Activated naive CD8-positive, alpha-beta T cell (primary cell): ENCODE measurements around the gene VGLL3.

Experiments used
- H3K27ac Mint-ChIP-seq: one replicate; pipeline ENCODE4 v1.8.0; 2021; ENCODE audit warnings: mixed read lengths
- H3K27me3 Mint-ChIP-seq: one replicate; pipeline ENCODE4 v1.8.0; 2021; ENCODE audit warnings: mixed read lengths
- H3K36me3 Mint-ChIP-seq: one replicate; pipeline ENCODE4 v1.8.0; 2021; ENCODE audit warnings: mixed read lengths
- H3K4me1 Mint-ChIP-seq: one replicate; pipeline ENCODE4 v1.8.0; 2021; ENCODE audit warnings: low read depth, mixed read lengths
- H3K4me3 Mint-ChIP-seq: one replicate; pipeline ENCODE4 v1.8.0; 2021; ENCODE audit warnings: mild to moderate bottlenecking, mixed read lengths
- H3K9me3 Mint-ChIP-seq: one replicate; pipeline ENCODE4 v1.8.0; 2021; ENCODE audit warnings: low read depth, mixed read lengths

The VGLL3 gene

DNA sequence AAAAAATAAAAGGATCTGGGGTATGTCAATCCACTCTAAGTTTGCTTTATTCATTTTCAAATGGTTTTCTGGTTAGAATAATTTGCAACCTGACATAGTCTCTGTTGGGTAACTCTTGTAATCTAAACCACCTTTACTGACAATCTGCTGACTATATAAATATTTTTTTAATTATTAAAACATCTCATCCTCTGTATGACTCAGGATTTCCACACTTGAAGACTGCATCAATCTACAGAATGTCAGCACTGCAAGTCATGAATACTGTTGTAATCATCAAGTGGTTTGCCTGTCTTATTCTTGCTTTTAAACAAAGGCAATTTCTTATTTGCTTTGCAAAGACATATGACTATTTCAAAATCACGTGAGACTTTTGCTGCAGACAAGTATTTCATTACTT is 42.1 kb downstream of the VGLL3 start:
- H3K27me3 Mint-ChIP-seq, result no peaks in the 10 kb centered on the region
- H3K4me3 Mint-ChIP-seq, result no peak overlapping the region
- no peak overlapping the region for H3K27ac Mint-ChIP-seq
- H3K36me3 Mint-ChIP-seq, result no peaks in the 10 kb centered on the region
- H3K4me1 Mint-ChIP-seq, result no peaks in the 10 kb centered on the region
- H3K9me3 Mint-ChIP-seq, result no peaks in the 10 kb centered on the region

DNA sequence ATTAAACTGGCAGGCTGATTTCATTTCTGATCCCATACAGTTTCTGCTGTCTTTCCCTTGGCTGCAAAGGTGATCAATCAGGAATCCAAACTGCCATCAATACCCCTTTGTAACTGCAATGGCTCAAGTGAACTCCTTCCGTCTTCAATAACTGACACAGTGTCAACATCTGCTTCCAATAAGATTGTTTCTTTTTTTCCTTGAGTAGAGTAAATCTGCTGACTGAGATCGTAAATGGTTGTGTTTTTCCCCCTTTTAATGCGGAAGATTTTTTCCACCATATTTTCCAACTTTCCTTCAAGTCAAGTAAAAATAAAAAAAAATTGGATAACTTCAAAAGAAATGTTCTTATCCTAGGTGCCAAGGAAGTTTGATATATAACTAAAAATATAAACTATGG is 48.7 kb downstream of the VGLL3 start:
- Mint-ChIP-seq H3K4me1 (no peaks in the 10 kb centered on the region), H3K9me3 (no peaks in the 10 kb centered on the region), H3K27ac (no peak overlapping the region), H3K27me3 (no peaks in the 10 kb centered on the region), H3K4me3 (no peak overlapping the region), H3K36me3 (no peaks in the 10 kb centered on the region)

DNA sequence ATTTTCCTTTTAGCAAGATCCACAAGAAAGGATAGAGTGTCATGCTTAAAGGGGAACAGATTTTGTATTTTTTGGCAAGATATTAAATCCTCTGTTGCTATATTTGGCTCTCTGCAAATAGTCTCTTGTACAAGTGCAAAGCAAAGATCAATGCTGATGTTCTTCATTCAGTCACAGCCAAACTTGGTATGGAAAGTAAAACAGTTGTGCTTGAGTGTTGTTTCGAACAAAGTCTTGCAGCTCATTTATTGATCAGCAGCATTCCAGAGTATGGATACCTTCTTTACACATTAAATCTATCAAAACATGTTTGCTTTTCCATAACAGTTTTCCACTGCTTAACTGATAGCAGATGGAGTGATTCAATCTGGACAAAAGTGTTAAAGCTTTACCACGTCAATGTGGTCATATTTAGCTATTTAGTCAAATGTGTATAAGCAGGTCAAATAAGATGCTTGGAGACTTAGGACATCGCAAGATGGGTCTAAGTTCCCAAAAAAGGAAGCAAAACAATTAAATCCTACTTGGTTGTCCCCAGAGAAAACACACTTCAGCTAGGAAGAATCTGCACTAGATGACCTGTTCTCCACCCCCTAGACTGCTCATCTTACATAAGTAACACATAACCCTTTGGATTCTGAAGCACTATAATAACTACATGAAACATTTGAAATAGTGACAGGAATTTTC is 52.4 kb downstream of the VGLL3 start:
- H3K27me3 Mint-ChIP-seq, result no peaks in the 10 kb centered on the region
- H3K36me3 Mint-ChIP-seq, result no peaks in the 10 kb centered on the region
- H3K9me3 Mint-ChIP-seq, result no peaks in the 10 kb centered on the region
- no peak overlapping the region for H3K27ac Mint-ChIP-seq
- H3K4me3 Mint-ChIP-seq, result no peak overlapping the region
- H3K4me1 Mint-ChIP-seq, result no peaks in the 10 kb centered on the region

DNA sequence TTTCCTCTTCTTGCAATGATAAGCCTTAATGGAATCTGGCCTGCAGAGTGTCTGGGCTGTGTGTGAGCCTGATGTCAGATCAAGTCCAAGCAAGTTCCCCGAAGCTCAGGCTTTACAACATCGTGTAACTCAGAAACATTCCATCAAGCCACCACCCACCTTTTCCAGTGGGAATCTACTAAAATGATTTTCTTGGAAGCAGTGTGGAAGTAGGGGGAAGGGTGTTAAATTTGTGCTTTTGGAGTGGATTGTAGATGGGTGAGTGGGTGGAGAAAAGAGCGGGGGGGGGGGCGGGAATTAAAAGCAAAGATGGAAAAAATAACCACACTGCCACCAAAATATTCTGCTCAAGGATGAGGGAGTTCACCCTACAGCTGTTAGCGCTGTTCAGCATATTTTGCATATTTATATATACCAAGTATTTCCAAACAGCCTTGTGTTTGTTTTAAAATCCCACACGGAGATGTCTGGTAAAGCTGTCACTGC is 53.6 kb downstream of the VGLL3 start:
- no peaks in the 10 kb centered on the region for H3K27me3 Mint-ChIP-seq
- H3K9me3 Mint-ChIP-seq, result no peaks in the 10 kb centered on the region
- H3K4me1 Mint-ChIP-seq, result no peaks in the 10 kb centered on the region
- H3K27ac Mint-ChIP-seq, result no peak overlapping the region
- no peaks in the 10 kb centered on the region for H3K36me3 Mint-ChIP-seq
- no peak overlapping the region for H3K4me3 Mint-ChIP-seq

DNA sequence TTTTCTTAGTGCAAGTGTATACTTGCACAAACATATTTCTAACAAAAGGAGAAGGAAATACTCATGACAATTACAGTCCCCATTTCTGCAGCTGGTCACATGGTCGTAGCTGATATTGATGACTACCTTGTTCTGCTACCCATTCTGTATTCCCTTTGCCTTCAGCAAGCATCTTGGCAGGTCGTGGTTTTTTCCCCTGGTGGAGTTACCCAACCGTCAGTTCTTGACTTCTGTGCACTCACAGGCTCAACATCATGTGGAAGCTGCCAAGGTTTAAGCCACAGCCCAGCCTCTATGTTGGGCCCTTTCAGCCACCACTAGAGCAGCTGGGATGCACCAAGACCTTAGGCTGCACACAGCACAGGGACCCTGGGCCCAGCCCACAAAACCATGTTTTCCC is 56.1 kb downstream of the VGLL3 start:
- H3K4me3 Mint-ChIP-seq, result no peak overlapping the region
- H3K27ac Mint-ChIP-seq, result no peak overlapping the region
- H3K27me3 Mint-ChIP-seq, result no peaks in the 10 kb centered on the region
- H3K4me1 Mint-ChIP-seq, result no peaks in the 10 kb centered on the region
- H3K9me3 Mint-ChIP-seq, result no peaks in the 10 kb centered on the region
- no peaks in the 10 kb centered on the region for H3K36me3 Mint-ChIP-seq

DNA sequence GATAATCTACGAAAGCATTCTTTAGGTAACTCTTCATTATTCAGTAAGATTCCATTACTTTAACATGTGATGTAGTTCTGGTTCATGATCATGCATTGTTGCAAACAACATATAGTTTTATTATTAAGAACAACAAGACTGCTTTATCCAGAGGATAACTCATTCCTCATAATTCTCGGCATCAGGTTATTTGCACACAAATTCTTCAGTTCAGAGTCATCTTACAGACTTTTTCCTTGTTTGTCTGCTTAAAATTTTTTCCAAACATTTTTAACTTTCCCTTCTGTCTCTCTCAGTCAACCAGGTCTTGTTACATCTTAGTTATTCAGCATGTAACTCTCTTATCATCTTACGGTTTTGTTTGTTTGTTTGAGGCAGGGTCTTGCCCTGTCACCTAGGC is 60.1 kb downstream of the VGLL3 start:
- Mint-ChIP-seq H3K4me1 (no peaks in the 10 kb centered on the region), H3K27me3 (no peaks in the 10 kb centered on the region), H3K9me3 (no peaks in the 10 kb centered on the region), H3K36me3 (no peaks in the 10 kb centered on the region), H3K4me3 (no peak overlapping the region), H3K27ac (no peak overlapping the region)

DNA sequence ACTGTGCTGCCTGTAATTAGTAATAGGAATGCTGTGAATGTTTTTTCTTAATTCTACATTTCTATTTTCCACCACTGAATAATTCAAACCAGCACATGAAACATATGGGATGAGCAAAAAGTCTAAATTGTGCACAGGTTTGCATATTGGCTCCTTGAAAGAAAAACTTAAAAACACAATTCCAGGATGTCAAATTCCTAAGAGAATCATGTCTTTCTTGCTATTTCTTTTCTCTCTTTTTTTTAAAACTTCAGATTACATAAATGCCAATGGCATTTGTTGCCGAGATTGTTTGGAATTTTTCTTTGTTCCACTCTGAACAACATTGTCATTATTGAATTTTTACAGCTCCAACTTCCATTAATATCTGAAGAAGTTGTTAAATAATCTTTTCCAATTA is 60.8 kb downstream of the VGLL3 start:
- H3K4me3 Mint-ChIP-seq, result no peak overlapping the region
- no peaks in the 10 kb centered on the region for H3K27me3 Mint-ChIP-seq

DNA sequence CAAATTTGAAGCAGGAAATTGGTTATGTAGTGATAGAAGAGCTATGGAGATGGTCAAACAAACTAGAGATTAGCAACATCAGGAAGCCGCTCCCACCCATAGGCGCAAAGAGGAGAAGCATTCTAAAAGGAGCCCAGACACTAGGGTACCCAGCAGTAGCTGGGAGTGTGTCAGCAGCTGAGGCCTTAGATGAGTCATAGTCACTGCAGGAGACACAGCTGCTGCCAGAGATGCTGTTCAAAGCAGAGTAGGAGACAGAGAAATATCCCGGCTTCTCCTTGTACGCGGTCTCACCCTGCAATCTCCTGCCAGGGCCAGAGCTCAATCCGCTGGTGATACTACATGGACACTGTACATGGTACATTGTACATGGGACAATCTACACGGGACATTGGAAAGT is 61.9 kb downstream of the VGLL3 start:
- no peaks in the 10 kb centered on the region for H3K36me3 Mint-ChIP-seq
- no peaks in the 10 kb centered on the region for H3K4me1 Mint-ChIP-seq
- no peak overlapping the region for H3K27ac Mint-ChIP-seq
- H3K9me3 Mint-ChIP-seq, result no peaks in the 10 kb centered on the region
- no peak overlapping the region for H3K4me3 Mint-ChIP-seq
- H3K27me3 Mint-ChIP-seq, result no peaks in the 10 kb centered on the region

More for the DNA sequence above, 60.8 kb downstream of the VGLL3 start:
- no peaks in the 10 kb centered on the region for H3K9me3 Mint-ChIP-seq
- H3K27ac Mint-ChIP-seq, result no peak overlapping the region
- no peaks in the 10 kb centered on the region for H3K4me1 Mint-ChIP-seq
- no peaks in the 10 kb centered on the region for H3K36me3 Mint-ChIP-seq

DNA sequence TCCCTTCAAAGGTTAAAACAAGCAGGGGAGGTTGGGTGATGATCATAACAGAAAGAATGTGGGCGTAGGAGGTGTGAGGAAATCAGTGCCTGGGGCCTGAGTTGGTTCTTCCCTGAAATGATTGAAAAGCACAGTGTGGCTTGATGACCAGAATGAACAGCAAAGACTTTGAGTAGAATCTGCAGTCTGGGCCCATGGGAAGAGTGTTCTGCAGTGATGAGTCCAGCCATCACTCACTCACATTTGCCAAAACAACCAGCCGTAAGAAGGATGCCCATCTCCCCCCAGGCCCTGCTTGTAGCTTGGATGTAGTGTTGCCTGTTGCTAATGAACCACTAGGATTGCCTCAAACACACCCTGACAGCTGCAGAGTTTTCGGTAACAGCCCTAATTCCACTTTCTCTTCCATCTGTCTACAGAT is 67.9 kb downstream of the VGLL3 start:
- peaks cover 3% of the 10 kb centered on the region for H3K9me3 Mint-ChIP-seq
- no peak overlapping the region for H3K27ac Mint-ChIP-seq
- no peaks in the 10 kb centered on the region for H3K4me1 Mint-ChIP-seq
- no peaks in the 10 kb centered on the region for H3K36me3 Mint-ChIP-seq
- no peaks in the 10 kb centered on the region for H3K27me3 Mint-ChIP-seq
- H3K4me3 Mint-ChIP-seq, result no peak overlapping the region

DNA sequence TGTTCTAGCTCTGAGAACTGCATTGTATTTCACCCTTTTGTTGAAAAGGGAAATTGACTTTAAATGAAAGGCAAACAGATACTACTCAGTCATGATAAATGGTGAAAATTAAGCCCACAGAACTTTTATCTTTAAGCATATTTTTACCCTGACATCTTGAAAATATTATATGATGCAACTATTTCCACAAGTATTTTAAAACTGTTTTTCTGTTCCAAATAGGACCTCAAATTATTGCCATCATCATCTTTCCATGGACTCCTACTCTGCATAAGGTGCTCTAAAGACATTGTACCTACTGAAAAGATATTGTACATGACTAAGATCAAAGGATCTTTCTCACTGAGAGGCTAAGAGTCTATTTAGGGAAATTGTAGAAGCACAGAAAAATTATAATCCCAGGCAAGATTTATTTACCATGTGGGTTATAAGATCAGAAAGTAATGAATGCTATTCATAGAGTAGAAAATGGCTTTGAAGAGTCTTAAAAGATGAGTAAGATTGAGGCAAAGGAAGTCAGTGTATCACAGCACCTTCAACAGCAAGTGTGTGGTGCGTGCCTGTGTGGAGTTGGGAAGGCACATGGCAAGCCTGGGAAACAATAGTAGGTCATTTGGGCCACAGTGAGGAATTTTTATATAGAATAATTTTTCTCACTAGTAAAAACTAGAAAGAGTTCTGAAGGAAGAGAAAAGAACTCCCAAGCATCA is 68.8 kb downstream of the VGLL3 start:
- H3K27ac Mint-ChIP-seq, result no peak overlapping the region
- H3K4me1 Mint-ChIP-seq, result no peaks in the 10 kb centered on the region
- H3K27me3 Mint-ChIP-seq, result no peaks in the 10 kb centered on the region
- no peaks in the 10 kb centered on the region for H3K36me3 Mint-ChIP-seq
- H3K4me3 Mint-ChIP-seq, result no peak overlapping the region
- peaks cover 3% of the 10 kb centered on the region for H3K9me3 Mint-ChIP-seq

DNA sequence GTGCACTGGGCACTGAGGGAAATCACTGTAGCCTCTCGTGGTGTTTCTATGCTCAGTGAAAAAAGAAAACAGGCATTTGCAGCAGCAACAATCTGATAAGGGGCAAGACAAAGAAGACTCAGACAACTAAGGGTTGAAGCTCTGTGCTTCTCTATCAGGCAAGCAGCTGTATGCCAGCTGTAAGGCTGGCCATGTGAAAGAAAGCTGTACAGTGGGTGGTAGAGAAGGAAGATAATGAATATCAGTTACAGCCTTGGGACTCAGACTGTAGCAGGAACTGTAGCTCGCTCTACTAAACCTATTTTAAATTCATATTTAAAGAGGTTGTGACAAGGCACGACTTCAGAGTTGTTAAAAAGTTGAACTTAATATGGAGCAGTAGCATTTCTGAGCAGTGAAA is 76.3 kb downstream of the VGLL3 start:
- no peaks in the 10 kb centered on the region for H3K4me1 Mint-ChIP-seq
- H3K4me3 Mint-ChIP-seq, result no peak overlapping the region
- H3K36me3 Mint-ChIP-seq, result no peaks in the 10 kb centered on the region
- H3K27me3 Mint-ChIP-seq, result no peaks in the 10 kb centered on the region
- no peaks in the 10 kb centered on the region for H3K9me3 Mint-ChIP-seq
- no peak overlapping the region for H3K27ac Mint-ChIP-seq

DNA sequence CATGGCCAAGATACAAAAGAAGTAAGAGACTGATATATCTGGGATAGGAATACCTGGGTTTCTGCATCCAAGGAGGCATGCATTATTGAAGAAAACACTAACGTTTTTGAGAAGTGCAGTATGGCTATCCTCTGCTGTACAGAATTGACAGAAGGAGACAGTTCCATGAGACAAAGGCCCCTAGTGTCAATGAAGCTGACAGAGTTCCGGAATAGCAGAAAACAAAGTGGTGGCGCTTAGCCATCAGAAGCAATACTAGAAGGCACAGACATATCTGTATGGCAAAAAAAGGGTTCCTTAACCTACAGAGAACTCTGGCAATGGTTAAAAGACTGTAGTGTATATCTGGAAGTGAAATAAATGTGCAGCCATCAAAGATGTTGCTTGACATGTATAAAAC is 77.8 kb downstream of the VGLL3 start:
- peaks cover 5% of the 10 kb centered on the region for H3K9me3 Mint-ChIP-seq
- no peak overlapping the region for H3K27ac Mint-ChIP-seq
- H3K4me3 Mint-ChIP-seq, result no peak overlapping the region
- H3K27me3 Mint-ChIP-seq, result no peaks in the 10 kb centered on the region
- H3K36me3 Mint-ChIP-seq, result no peaks in the 10 kb centered on the region
- H3K4me1 Mint-ChIP-seq, result no peaks in the 10 kb centered on the region

DNA sequence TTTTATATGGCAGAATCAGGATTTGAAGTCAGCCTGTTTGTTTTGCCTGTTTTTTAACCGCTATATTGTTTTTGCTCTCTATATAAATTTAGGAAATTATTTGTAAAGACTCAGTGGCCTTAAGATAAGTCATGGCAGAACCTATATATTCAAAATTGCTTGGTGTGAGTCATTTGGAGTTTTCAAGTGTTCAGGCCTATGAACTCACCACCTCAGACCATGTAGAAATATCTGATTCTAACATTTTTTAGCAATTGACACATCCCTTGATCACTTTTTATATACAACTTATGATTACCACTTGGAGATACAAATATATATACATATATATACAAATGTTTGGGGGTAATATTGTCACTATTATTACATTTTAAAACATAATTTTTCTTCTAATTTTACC is 95.7 kb downstream of the VGLL3 start:
- no peak overlapping the region for H3K27ac Mint-ChIP-seq
- H3K4me1 Mint-ChIP-seq, result no peaks in the 10 kb centered on the region
- no peaks in the 10 kb centered on the region for H3K9me3 Mint-ChIP-seq
- no peaks in the 10 kb centered on the region for H3K27me3 Mint-ChIP-seq
- H3K4me3 Mint-ChIP-seq, result no peak overlapping the region
- H3K36me3 Mint-ChIP-seq, result no peaks in the 10 kb centered on the region

DNA sequence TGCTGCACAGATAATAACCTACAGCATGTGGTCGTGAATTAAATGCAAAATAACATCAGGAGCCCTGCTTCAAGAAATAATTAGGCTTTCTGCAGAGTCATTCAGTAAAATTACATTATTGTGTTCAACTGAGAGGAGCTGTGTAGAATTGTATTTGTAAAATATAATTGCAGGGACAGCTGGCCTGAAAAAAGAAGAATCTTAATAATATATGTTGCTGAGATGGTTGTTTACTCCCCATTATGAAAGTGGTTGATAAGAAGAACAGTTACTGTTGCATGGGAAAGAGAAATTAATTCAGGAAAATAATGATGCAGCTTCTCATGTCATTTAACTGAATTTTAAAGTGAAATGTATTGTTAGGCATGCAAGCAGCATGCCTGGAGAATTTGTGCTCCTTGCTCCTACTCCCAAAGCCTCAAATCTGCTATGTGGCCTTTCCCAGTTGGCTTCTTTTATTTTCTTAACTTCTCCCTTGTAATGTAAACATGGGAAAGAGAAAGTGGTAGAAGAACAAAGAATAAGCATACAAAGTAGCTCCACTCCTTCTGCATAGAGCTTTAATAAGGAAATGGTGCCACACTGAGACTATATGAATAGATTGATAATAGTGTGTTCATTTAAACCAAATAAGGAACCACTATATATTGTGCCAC is 100.1 kb downstream of the VGLL3 start:
- no peaks in the 10 kb centered on the region for H3K4me1 Mint-ChIP-seq
- no peak overlapping the region for H3K4me3 Mint-ChIP-seq
- H3K27me3 Mint-ChIP-seq, result no peaks in the 10 kb centered on the region
- H3K27ac Mint-ChIP-seq, result no peak overlapping the region
- no peaks in the 10 kb centered on the region for H3K9me3 Mint-ChIP-seq
- H3K36me3 Mint-ChIP-seq, result no peaks in the 10 kb centered on the region
